Caco-2 (cell line): ENCODE results near the gene GBA2. TPM values are rescaled to one million over a fixed set of nuclear protein-coding genes. Genes with fewer than 3 reads are reported as not detected.
A peak's percentile ranks its signal among the peaks of the same experiment; 100 is the strongest.

Source experiments
- BruUV-seq: library from RNA; stranded (reverse); fragments of 400-500 nt; replicated peaks from 2 replicates; lab custom pipeline; 2021; lab: Mats Ljungman, UMichigan
- CTCF ChIA-PET: fragments of 300-600 bp; sonication (Branson Sonifier 250); formaldehyde crosslinking; loops from one replicate; lab custom pipeline; 2022; ENCODE audit warnings: antibody characterized with exemption; lab: Charles Lee
- POLR2A ChIA-PET: fragments of 300-600 bp; sonication (Branson Sonifier 250); formaldehyde crosslinking; loops from one replicate; lab custom pipeline; 2022; ENCODE audit warnings: antibody characterized with exemption; lab: Charles Lee
- DNase-seq, 2 experiments: peaks; one replicate each; pipeline versions ENCODE4 v3.0.0 to v3.0.0-alpha.2; 2020 to 2022
- H3K27me3 ChIP-seq: replicated peaks from 2 replicates; pipeline ENCODE4 v1.6.0; 2011; ENCODE audit warnings: low read length; ENCODE audit not compliant: control insufficient read depth, insufficient read depth
- H3K36me3 ChIP-seq: 2 replicates; pipeline ENCODE4 v1.5.1; 2011; ENCODE audit warnings: low read length; ENCODE audit not compliant: control insufficient read depth, insufficient read depth
- H3K4me1 ChIP-seq: fragments of 250-450 bp; sonication (Bioruptor Pico); 2 replicates; pipeline ENCODE4 v1.5.1; 2020; ENCODE audit warnings: mild to moderate bottlenecking
- H3K4me3 ChIP-seq: 2 replicates; pipeline ENCODE4 v1.5.1; 2011; ENCODE audit warnings: low read depth, mild to moderate bottlenecking, control low read depth, low read length
- H3K9me3 ChIP-seq: fragments of 250-450 bp; sonication (Bioruptor Pico); 2 replicates; pipeline ENCODE4 v1.5.1; 2020; ENCODE audit warnings: mild to moderate bottlenecking, moderate library complexity
- H3K27ac Mint-ChIP-seq: one replicate; pipeline ENCODE4 v1.8.0; 2022; ENCODE audit warnings: mixed read lengths; ENCODE audit not compliant: unreplicated experiment
- H3K27me3 Mint-ChIP-seq: one replicate; pipeline ENCODE4 v1.8.0; 2022; ENCODE audit warnings: mixed read lengths; ENCODE audit not compliant: insufficient read depth, unreplicated experiment
- H3K36me3 Mint-ChIP-seq: one replicate; pipeline ENCODE4 v1.8.0; 2022; ENCODE audit warnings: mild to moderate bottlenecking, mixed read lengths; ENCODE audit not compliant: insufficient read depth, unreplicated experiment
- H3K4me1 Mint-ChIP-seq: one replicate; pipeline ENCODE4 v1.8.0; 2022; ENCODE audit warnings: low read depth, mixed read lengths; ENCODE audit not compliant: unreplicated experiment
- H3K4me3 Mint-ChIP-seq: one replicate; pipeline ENCODE4 v1.8.0; 2022; ENCODE audit warnings: mild to moderate bottlenecking, moderate library complexity, mixed read lengths; ENCODE audit not compliant: unreplicated experiment
- H3K9me3 Mint-ChIP-seq: one replicate; pipeline ENCODE4 v1.8.0; 2022; ENCODE audit warnings: mixed read lengths; ENCODE audit not compliant: unreplicated experiment
- intact Hi-C: fragments of 100-400 bp; cut with micrococcal nuclease; formaldehyde crosslinking; loops from one replicate; pipeline ENCODE4 v1.10.0; 2022; ENCODE audit not compliant: unreplicated experiment
- total RNA-seq: library from RNA; stranded (reverse); gene quantifications from 2 replicates; pipeline ENCODE4 v1.2.3, GENCODE V29; 2022
- TF ChIP-seq, protein P1 (sequence below), 2 experiments: fragments of 200-600 bp in 1 of 2; IDR thresholded peaks; 1 replicate in 1 of 2; 2 replicates in 1 of 2; pipeline versions ENCODE4 v1.5.1 to v1.8.0; 2011 to 2022; ENCODE audit warnings: antibody characterized with exemption in 1 of 2, control low read depth in 1 of 2, inconsistent platforms in 1 of 2, low read depth in 1 of 2, low read length in 1 of 2, mild to moderate bottlenecking in 1 of 2, moderate library complexity in 1 of 2; ENCODE audit not compliant: insufficient read depth in 1 of 2, severe bottlenecking in 1 of 2, unreplicated experiment in 1 of 2

GBA2 gene
- total RNA-seq, 1 experiment from 2014 or later, result 108 TPM

DNA sequence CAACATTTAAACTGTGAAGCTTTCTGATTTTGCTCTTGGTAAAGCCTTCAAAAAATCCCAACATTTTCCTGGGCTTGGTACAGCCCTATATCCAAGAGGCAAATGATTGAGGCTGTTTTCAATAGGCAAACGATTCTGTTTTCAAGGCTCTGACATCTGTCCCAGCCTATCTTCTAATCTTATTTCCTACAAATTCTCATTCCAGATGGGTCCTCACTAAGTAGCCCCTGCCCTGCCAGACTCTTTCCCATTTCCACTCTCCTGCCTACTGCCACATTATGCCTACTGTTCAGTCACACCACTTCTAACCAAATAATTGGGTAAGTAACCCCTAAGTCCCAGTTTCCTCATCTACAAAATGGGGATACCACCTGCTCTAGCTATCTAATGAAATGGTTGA lies 3.5 kb downstream of the GBA2 start:
- Histone ChIP-seq H3K4me3 (no peak overlapping the region), H3K9me3 (no peaks in the 10 kb centered on the region), H3K4me1 (peaks cover 23% of the 10 kb centered on the region), H3K36me3 (peaks cover 8% of the 10 kb centered on the region), H3K27me3 (no peaks in the 10 kb centered on the region)
- intact Hi-C loops, result loop anchor here (5.0 kb wide), 1 partner anchor 72 kb away; the partner anchor contains the start of gene HINT2
- H3K27me3 Mint-ChIP-seq, result no peaks in the 10 kb centered on the region
- H3K9me3 Mint-ChIP-seq, result no peaks in the 10 kb centered on the region
- POLR2A ChIA-PET, result interaction anchor here (0.6 kb wide), 3 partner anchors 9 to 36 kb away, joined by 5 to 11 read pairs (median 8); partner anchors contain the start of genes CREB3 and TLN1
- no TSS peak for BruUV-seq
- H3K4me1 Mint-ChIP-seq, result peaks cover 22% of the 10 kb centered on the region
- DNase-seq, result no peak
- H3K27ac Mint-ChIP-seq, result no peak overlapping the region
- H3K36me3 Mint-ChIP-seq, result peaks cover 61% of the 10 kb centered on the region
- H3K4me3 Mint-ChIP-seq, result peak overlapping the region; percentile 86
- CTCF ChIA-PET, result interaction anchor here (0.6 to 2.0 kb wide), 3 partner anchors 9 to 43 kb away, joined by 4 to 9 read pairs (median 4); no protein-coding TSS in a partner anchor
- TF ChIP-seq, protein P1, sequence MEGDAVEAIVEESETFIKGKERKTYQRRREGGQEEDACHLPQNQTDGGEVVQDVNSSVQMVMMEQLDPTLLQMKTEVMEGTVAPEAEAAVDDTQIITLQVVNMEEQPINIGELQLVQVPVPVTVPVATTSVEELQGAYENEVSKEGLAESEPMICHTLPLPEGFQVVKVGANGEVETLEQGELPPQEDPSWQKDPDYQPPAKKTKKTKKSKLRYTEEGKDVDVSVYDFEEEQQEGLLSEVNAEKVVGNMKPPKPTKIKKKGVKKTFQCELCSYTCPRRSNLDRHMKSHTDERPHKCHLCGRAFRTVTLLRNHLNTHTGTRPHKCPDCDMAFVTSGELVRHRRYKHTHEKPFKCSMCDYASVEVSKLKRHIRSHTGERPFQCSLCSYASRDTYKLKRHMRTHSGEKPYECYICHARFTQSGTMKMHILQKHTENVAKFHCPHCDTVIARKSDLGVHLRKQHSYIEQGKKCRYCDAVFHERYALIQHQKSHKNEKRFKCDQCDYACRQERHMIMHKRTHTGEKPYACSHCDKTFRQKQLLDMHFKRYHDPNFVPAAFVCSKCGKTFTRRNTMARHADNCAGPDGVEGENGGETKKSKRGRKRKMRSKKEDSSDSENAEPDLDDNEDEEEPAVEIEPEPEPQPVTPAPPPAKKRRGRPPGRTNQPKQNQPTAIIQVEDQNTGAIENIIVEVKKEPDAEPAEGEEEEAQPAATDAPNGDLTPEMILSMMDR (IDR thresholded peaks at IDR 0.05; ENCODE audit: insufficient read depth in 1 of 2, low read depth in 1 of 2, low read length in 1 of 2, severe bottlenecking in 1 of 2, unreplicated experiment in 1 of 2), result no peak

DNA sequence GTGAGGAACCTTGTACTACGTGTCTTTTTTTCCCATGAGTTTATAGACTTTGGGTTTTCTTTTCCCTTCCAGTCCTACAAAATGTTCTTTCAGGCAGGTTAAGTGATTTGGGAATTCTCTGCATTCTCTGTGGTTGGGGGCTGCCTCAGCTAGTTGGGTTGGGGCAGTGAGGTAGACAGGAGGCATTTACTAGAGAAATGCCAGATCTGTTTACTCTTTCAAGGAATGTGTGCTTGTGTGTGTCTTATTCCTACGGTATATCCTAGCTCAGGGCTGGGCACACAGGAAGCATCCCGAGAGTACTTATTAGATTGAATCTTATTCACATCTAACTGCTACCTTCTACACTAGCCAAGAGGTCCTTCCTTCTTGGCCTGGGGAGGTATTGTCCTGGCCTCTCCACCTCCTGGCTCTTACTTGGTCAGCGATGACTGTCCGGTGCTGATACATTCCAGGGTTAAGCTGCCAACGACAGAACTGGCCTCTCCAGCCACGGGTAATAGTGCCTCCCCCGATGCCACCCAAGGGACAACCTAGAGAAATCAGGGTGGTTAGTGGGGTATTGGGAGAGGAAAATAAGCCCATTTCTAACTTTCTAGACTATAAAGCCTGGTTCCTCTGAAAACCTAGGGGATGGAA lies 5.0 kb downstream of the GBA2 start:
- BruUV-seq, result no TSS peak
- CTCF ChIA-PET, result no interaction called here
- H3K9me3 ChIP-seq, result no peaks in the 10 kb centered on the region
- TF ChIP-seq, protein P1 (IDR thresholded peaks at IDR 0.05; ENCODE audit: insufficient read depth in 1 of 2, low read depth in 1 of 2, low read length in 1 of 2, severe bottlenecking in 1 of 2, unreplicated experiment in 1 of 2), result no peak
- H3K9me3 Mint-ChIP-seq, result no peaks in the 10 kb centered on the region
- no peaks in the 10 kb centered on the region for H3K27me3 ChIP-seq
- H3K36me3 ChIP-seq, result peaks cover 8% of the 10 kb centered on the region
- no peak overlapping the region for H3K27ac Mint-ChIP-seq
- peaks cover 76% of the 10 kb centered on the region for H3K36me3 Mint-ChIP-seq
- H3K4me3 Mint-ChIP-seq, result no peak overlapping the region
- no peaks in the 10 kb centered on the region for H3K27me3 Mint-ChIP-seq
- peaks cover 19% of the 10 kb centered on the region for H3K4me1 ChIP-seq
- intact Hi-C loops, result no loop called here
- POLR2A ChIA-PET, result no interaction called here
- no peak for DNase-seq
- peaks cover 16% of the 10 kb centered on the region for H3K4me1 Mint-ChIP-seq
- H3K4me3 ChIP-seq, result no peak overlapping the region

- Mint-ChIP-seq H3K27me3 (no peaks in the 10 kb centered on the region), H3K4me1 (peaks cover 16% of the 10 kb centered on the region), H3K9me3 (no peaks in the 10 kb centered on the region), H3K4me3 (no peak overlapping the region), H3K36me3 (peaks cover 81% of the 10 kb centered on the region), H3K27ac (no peak overlapping the region)
- Histone ChIP-seq H3K4me3 (no peak overlapping the region), H3K27me3 (no peaks in the 10 kb centered on the region), H3K4me1 (peaks cover 19% of the 10 kb centered on the region), H3K9me3 (no peaks in the 10 kb centered on the region), H3K36me3 (peaks cover 8% of the 10 kb centered on the region)
- intact Hi-C loops, result no loop called here
- BruUV-seq, result no TSS peak
- TF ChIP-seq, protein P1 (IDR thresholded peaks at IDR 0.05; ENCODE audit: insufficient read depth in 1 of 2, low read depth in 1 of 2, low read length in 1 of 2, severe bottlenecking in 1 of 2, unreplicated experiment in 1 of 2), result no peak
- DNase-seq, result no peak
- POLR2A ChIA-PET, result no interaction called here
- CTCF ChIA-PET, result no interaction called here
Measured at GRCh38 chr9:35743452-35743851, 5.6 kb downstream of the GBA2 start.
